Lower leg skin (tissue), 3 donors: ENCODE data around the gene KRCC1.

Experiments
- CTCF ChIP-seq, 3 donors: fragments of 450-650 bp; IDR thresholded peaks; one replicate each; pipeline ENCODE4 v1.5.1; 2016; ENCODE audit warnings: antibody characterized with exemption in 3 of 3, mild to moderate bottlenecking in 3 of 3, moderate library complexity in 2 of 3
- POLR2A ChIP-seq, 2 donors: fragments of 450-650 bp; IDR thresholded peaks; one replicate each; pipeline ENCODE4 v1.6.1; 2016 to 2017; ENCODE audit warnings: antibody characterized with exemption in 2 of 2, mild to moderate bottlenecking in 1 of 2, moderate library complexity in 1 of 2

- TF ChIP-seq POLR2A (IDR thresholded peaks at IDR 0.05) (no peak), CTCF (IDR thresholded peaks at IDR 0.05) (no peak)
Measured at GRCh38 chr2:88091943-88092342, 36.4 kb upstream of the KRCC1 start.
